ENCODE measurements around the gene CTNNA2. TPM values are rescaled to one million over a fixed set of nuclear protein-coding genes. Genes with fewer than 3 reads are reported as not detected.

The CTNNA2 gene
- total RNA-seq, 6 donors from 2014 or later = not detected

- no peaks in the 10 kb centered on the region for H3K9me3 ChIP-seq
- TF ChIP-seq, protein P1, sequence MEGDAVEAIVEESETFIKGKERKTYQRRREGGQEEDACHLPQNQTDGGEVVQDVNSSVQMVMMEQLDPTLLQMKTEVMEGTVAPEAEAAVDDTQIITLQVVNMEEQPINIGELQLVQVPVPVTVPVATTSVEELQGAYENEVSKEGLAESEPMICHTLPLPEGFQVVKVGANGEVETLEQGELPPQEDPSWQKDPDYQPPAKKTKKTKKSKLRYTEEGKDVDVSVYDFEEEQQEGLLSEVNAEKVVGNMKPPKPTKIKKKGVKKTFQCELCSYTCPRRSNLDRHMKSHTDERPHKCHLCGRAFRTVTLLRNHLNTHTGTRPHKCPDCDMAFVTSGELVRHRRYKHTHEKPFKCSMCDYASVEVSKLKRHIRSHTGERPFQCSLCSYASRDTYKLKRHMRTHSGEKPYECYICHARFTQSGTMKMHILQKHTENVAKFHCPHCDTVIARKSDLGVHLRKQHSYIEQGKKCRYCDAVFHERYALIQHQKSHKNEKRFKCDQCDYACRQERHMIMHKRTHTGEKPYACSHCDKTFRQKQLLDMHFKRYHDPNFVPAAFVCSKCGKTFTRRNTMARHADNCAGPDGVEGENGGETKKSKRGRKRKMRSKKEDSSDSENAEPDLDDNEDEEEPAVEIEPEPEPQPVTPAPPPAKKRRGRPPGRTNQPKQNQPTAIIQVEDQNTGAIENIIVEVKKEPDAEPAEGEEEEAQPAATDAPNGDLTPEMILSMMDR (IDR thresholded peaks at IDR 0.05) = no peak
- no peak for TF ChIP-seq POLR2AphosphoS5 (IDR thresholded peaks at IDR 0.05)
- TF ChIP-seq EP300 (IDR thresholded peaks at IDR 0.05) = no peak
- no peak for TF ChIP-seq POLR2A (IDR thresholded peaks at IDR 0.05)
- WGBS, 2 donors = 64 to 69% methylated on average over 4 of the region's 4 CpGs
- no peak overlapping the region for H3K4me3 ChIP-seq
- no peak overlapping the region for H3K27ac ChIP-seq
- H3K36me3 ChIP-seq = no peaks in the 10 kb centered on the region
- ATAC-seq (ENCODE audit: low FRiP score in 2 of 2) (no peak), DNase-seq (no peak)
- H3K4me1 ChIP-seq = no peaks in the 10 kb centered on the region
- no peaks in the 10 kb centered on the region for H3K27me3 ChIP-seq
Observed at GRCh38 chr2:79899196-79899595, 386.3 kb downstream of the CTNNA2 start.

GRCh38 chr2:79901161-79901560, 388.3 kb downstream of the CTNNA2 start:
- no peaks in the 10 kb centered on the region for H3K9me3 ChIP-seq
- ATAC-seq (ENCODE audit: low FRiP score in 2 of 2) (no peak), DNase-seq (no peak)
- no peak overlapping the region for H3K27ac ChIP-seq
- no peaks in the 10 kb centered on the region for H3K4me1 ChIP-seq
- H3K36me3 ChIP-seq = no peaks in the 10 kb centered on the region
- no peaks in the 10 kb centered on the region for H3K27me3 ChIP-seq
- TF ChIP-seq, protein P1 (IDR thresholded peaks at IDR 0.05) = no peak
- TF ChIP-seq POLR2A (IDR thresholded peaks at IDR 0.05) (no peak), POLR2AphosphoS5 (IDR thresholded peaks at IDR 0.05) (no peak), EP300 (IDR thresholded peaks at IDR 0.05) (no peak)
- H3K4me3 ChIP-seq = no peak overlapping the region

DNA sequence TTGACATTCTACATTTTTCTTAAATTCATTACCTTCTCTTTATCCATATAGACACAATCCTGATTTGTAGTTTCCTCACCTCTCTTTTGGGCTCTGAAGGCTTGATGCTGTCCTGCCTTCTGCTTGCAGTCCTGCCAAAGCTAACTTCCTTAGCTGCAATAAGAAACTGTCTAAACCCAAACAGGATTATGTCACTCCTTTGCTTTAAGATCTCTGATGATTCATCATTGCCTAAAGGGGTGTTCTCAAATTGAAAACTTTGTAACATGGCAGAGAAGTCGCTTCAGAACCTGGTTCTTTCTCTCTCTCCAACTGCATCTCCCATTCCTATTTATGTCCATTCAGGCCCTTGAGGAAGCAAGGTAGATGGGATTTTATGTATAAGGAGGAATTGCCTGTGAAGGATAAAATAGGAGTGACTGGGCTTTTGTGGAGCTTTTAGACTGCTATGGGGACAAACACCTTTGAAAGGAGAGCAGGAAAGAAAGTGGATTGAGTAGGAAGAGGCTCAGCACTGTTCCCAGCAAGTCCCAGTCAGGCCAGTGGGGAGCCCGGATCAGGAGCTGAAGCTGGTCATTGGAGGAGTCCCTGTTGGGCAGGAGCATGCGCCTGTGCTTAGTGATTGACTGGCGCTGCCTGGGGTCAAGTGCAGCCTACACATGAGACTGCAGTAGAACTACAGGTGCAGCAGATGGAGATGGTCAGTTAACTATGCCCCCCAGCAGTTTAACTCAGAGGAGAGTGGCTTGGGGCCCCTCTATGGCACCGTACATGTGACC, 390.6 kb downstream of the CTNNA2 start:
- Histone ChIP-seq H3K4me3 (no peak overlapping the region), H3K36me3 (no peaks in the 10 kb centered on the region), H3K9me3 (no peaks in the 10 kb centered on the region), H3K27me3 (no peaks in the 10 kb centered on the region), H3K27ac (no peak overlapping the region), H3K4me1 (no peaks in the 10 kb centered on the region)
- ATAC-seq (ENCODE audit: low FRiP score in 2 of 2) = no peak
- DNase-seq = no peak
- TF ChIP-seq, protein P1 (IDR thresholded peaks at IDR 0.05) = no peak
- no peak for TF ChIP-seq EP300 (IDR thresholded peaks at IDR 0.05)
- TF ChIP-seq POLR2A (IDR thresholded peaks at IDR 0.05) = no peak
- no peak for TF ChIP-seq POLR2AphosphoS5 (IDR thresholded peaks at IDR 0.05)
- 84 to 86% methylated on average over 5 of the region's 5 CpGs for WGBS, 2 donors

- TF ChIP-seq POLR2A (IDR thresholded peaks at IDR 0.05) = no peak
- TF ChIP-seq POLR2AphosphoS5 (IDR thresholded peaks at IDR 0.05) = no peak
- no peak for TF ChIP-seq EP300 (IDR thresholded peaks at IDR 0.05)
- TF ChIP-seq, protein P1 (IDR thresholded peaks at IDR 0.05) = no peak
- 86 to 89% methylated on average over 10 of the region's 10 CpGs for WGBS, 2 donors
- Histone ChIP-seq H3K4me1 (no peaks in the 10 kb centered on the region), H3K4me3 (no peak overlapping the region), H3K9me3 (no peaks in the 10 kb centered on the region), H3K27me3 (no peaks in the 10 kb centered on the region), H3K36me3 (no peaks in the 10 kb centered on the region), H3K27ac (no peak overlapping the region)
- DNase-seq (no peak), ATAC-seq (ENCODE audit: low FRiP score in 2 of 2) (peak in 1 of 2 donors; percentile 58)
Observed at GRCh38 chr2:79906139-79906890, 393.5 kb downstream of the CTNNA2 start.
